ENCODE results near the gene TIMP2.

DNA sequence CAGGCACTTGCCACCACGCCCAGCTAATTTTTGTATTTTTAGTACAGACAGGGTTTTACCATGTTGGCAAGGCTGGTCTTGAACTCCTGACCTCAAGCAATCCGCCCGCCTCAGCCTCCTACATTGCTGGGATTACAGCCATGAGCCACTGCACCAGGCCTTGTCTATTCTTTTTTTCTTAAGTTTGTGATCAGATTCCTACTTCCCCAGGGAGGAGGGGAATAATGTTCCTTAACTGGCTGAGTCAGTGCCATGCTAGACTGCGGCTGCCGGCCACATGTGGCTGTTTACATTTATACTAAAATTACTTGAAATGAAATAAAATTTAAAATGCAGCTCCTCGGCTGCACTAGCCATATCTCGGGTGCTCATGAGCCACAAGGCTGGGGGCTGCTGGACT is 56.8 kb downstream of the TIMP2 start:
- TF ChIP-seq, protein P1, sequence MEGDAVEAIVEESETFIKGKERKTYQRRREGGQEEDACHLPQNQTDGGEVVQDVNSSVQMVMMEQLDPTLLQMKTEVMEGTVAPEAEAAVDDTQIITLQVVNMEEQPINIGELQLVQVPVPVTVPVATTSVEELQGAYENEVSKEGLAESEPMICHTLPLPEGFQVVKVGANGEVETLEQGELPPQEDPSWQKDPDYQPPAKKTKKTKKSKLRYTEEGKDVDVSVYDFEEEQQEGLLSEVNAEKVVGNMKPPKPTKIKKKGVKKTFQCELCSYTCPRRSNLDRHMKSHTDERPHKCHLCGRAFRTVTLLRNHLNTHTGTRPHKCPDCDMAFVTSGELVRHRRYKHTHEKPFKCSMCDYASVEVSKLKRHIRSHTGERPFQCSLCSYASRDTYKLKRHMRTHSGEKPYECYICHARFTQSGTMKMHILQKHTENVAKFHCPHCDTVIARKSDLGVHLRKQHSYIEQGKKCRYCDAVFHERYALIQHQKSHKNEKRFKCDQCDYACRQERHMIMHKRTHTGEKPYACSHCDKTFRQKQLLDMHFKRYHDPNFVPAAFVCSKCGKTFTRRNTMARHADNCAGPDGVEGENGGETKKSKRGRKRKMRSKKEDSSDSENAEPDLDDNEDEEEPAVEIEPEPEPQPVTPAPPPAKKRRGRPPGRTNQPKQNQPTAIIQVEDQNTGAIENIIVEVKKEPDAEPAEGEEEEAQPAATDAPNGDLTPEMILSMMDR (conservative IDR thresholded peaks at IDR 0.05; ENCODE audit: low read depth, low read length): no peak
- no peak for TF ChIP-seq POLR2A (IDR thresholded peaks at IDR 0.05; ENCODE audit: low read depth, low read length)
- TF ChIP-seq MXI1 (IDR thresholded peaks at IDR 0.05; ENCODE audit: borderline replicate concordance, low read depth, low read length): peak; percentile 96
- TF ChIP-seq RAD21 (IDR thresholded peaks at IDR 0.05; ENCODE audit: low read length): no peak
- TF ChIP-seq MAFK (IDR thresholded peaks at IDR 0.05; ENCODE audit: low read depth, low read length): no peak
- no peak for TF ChIP-seq CHD1 (IDR thresholded peaks at IDR 0.05; ENCODE audit: low read depth, low read length)
